H1 (cell line): ENCODE measurements around the gene PMM2. TPM values are rescaled to one million over a fixed set of nuclear protein-coding genes. Genes with fewer than 3 reads are reported as not detected.

Experiments
- CTCF ChIA-PET: fragments of 300-600 bp; sonication (Branson Sonifier 250); formaldehyde crosslinking; loops from one replicate; lab custom pipeline; 2021; ENCODE audit not compliant: partially characterized antibody; lab: Charles Lee
- POLR2A ChIA-PET: fragments of 300-600 bp; sonication (Branson Sonifier 250); formaldehyde crosslinking; loops from one replicate; lab custom pipeline; 2021; ENCODE audit warnings: inconsistent platforms; ENCODE audit not compliant: partially characterized antibody; lab: Charles Lee
- DNase-seq, 2 experiments: peaks; one replicate each; pipeline versions ENCODE4 v3.0.0 to v3.0.0-alpha.2; 2010 to 2022; ENCODE audit warnings: low spot score in 2 of 2, low read depth in 1 of 2, mixed read lengths in 1 of 2
- FAIRE-seq: peaks from 2 replicates; lab custom pipeline; 2011; peaks lifted over from hg19 to GRCh38; lab: Jason Lieb, UNC
- H2AFZ ChIP-seq: 2 replicates; pipeline ENCODE4 v1.8.1; 2012; ENCODE audit warnings: low read length, inconsistent platforms
- H2AK5ac ChIP-seq: 2 replicates; pipeline ENCODE4 v1.6.1; 2013; ENCODE audit warnings: low read depth, low read length
- H2BK120ac ChIP-seq: replicated peaks from 2 replicates; pipeline ENCODE3; 2013; ENCODE audit warnings: low read depth, low read length, inconsistent platforms
- H2BK12ac ChIP-seq: 2 replicates; pipeline ENCODE4 v1.6.1; 2013; ENCODE audit warnings: low read depth, low read length
- H2BK15ac ChIP-seq: 2 replicates; pipeline ENCODE4 v1.6.1; 2013; ENCODE audit warnings: low read length
- H2BK20ac ChIP-seq: 2 replicates; pipeline ENCODE4 v1.6.1; 2013; ENCODE audit warnings: low read length
- H2BK5ac ChIP-seq: 2 replicates; pipeline ENCODE4 v1.6.1; 2013; ENCODE audit warnings: low read depth, low read length
- H3K14ac ChIP-seq: 2 replicates; pipeline ENCODE4 v1.6.1; 2013; ENCODE audit warnings: inconsistent platforms; ENCODE audit not compliant: insufficient read length
- H3K18ac ChIP-seq: 2 replicates; pipeline ENCODE4 v1.6.1; 2013; ENCODE audit warnings: low read length; ENCODE audit errors: extremely low read depth
- H3K23ac ChIP-seq: 2 replicates; pipeline ENCODE4 v1.6.1; 2013; ENCODE audit warnings: inconsistent platforms; ENCODE audit not compliant: insufficient read length
- H3K23me2 ChIP-seq: 2 replicates; pipeline ENCODE4 v1.6.1; 2013; ENCODE audit warnings: low read depth, low read length
- H3K27ac ChIP-seq: 2 replicates; pipeline ENCODE4 v1.6.1; 2011; ENCODE audit warnings: low read depth, low read length, inconsistent platforms
- H3K27me3 ChIP-seq, 4 experiments: replicated peaks in 1 of 4; 1 replicate in 1 of 4; 2 replicates in 3 of 4; pipeline versions ENCODE4 v1.6.1 to v1.8.1; 2011 to 2013; ENCODE audit warnings: low read length in 3 of 4, mild to moderate bottlenecking in 3 of 4, inconsistent platforms in 2 of 4, mixed read lengths in 2 of 4, moderate library complexity in 1 of 4; ENCODE audit not compliant: control insufficient read depth in 3 of 4, insufficient read depth in 3 of 4; ENCODE audit errors: extremely low read depth in 1 of 4
- H3K36me3 ChIP-seq, 4 experiments: 2 replicates each; pipeline versions ENCODE4 v1.6.1 to v1.8.1; 2011 to 2013; ENCODE audit warnings: mild to moderate bottlenecking in 4 of 4, low read length in 3 of 4, moderate library complexity in 2 of 4, control low read depth in 1 of 4, inconsistent platforms in 1 of 4; ENCODE audit not compliant: insufficient read depth in 4 of 4, control insufficient read depth in 2 of 4
- H3K4ac ChIP-seq: replicated peaks from 2 replicates; pipeline ENCODE3; 2013; ENCODE audit warnings: low read length, low read depth, mixed read lengths, inconsistent platforms; ENCODE audit not compliant: insufficient read length
- H3K4me1 ChIP-seq, 4 experiments: replicated peaks in 1 of 4; 1 replicate in 1 of 4; 2 replicates in 3 of 4; pipeline versions ENCODE4 v1.6.1 to v1.8.1; 2011 to 2013; ENCODE audit warnings: low read length in 3 of 4, inconsistent platforms in 2 of 4, mixed read lengths in 1 of 4; ENCODE audit not compliant: insufficient read depth in 4 of 4, control insufficient read depth in 3 of 4
- H3K4me2 ChIP-seq, 2 experiments: 2 replicates each; pipeline versions ENCODE4 v1.6.1 to v1.8.1; 2011 to 2013; ENCODE audit warnings: low read depth in 2 of 2, low read length in 2 of 2, control low read depth in 1 of 2, inconsistent platforms in 1 of 2, mild to moderate bottlenecking in 1 of 2; ENCODE audit not compliant: insufficient read depth in 1 of 2
- H3K4me3 ChIP-seq, 4 experiments: fragments of 200-600, 300-600 bp in 1 of 4; sonication (generic), shearing (Covaris generic), sonication (Bioruptor Twin) in 1 of 4; 2 replicates each; pipeline versions ENCODE4 v1.5.1 to v1.8.1; 2011 to 2016; ENCODE audit warnings: low read length in 4 of 4, low read depth in 3 of 4, control low read depth in 2 of 4, inconsistent platforms in 2 of 4, mild to moderate bottlenecking in 2 of 4, mixed read lengths in 1 of 4, moderate library complexity in 1 of 4; ENCODE audit not compliant: insufficient read depth in 2 of 4; ENCODE audit errors: extremely low read depth in 1 of 4
- H3K56ac ChIP-seq: replicated peaks from 2 replicates; pipeline ENCODE3; 2013; ENCODE audit warnings: low read depth, mild to moderate bottlenecking, mixed read lengths, low read length, inconsistent platforms; ENCODE audit not compliant: insufficient read length
- H3K79me1 ChIP-seq: 2 replicates; pipeline ENCODE4 v1.6.1; 2013; ENCODE audit warnings: low read depth, low read length, control low read depth
- H3K79me2 ChIP-seq, 2 experiments: 2 replicates each; pipeline versions ENCODE4 v1.6.1 to v1.8.1; 2012 to 2013; ENCODE audit warnings: low read length in 2 of 2, mild to moderate bottlenecking in 2 of 2, inconsistent platforms in 1 of 2; ENCODE audit not compliant: insufficient read depth in 2 of 2, control insufficient read depth in 1 of 2
- H3K9ac ChIP-seq, 4 experiments: replicated peaks in 1 of 4; 1 replicate in 1 of 4; 2 replicates in 3 of 4; pipeline versions ENCODE4 v1.6.1 to v1.8.1; 2011 to 2013; ENCODE audit warnings: low read depth in 3 of 4, low read length in 3 of 4, control low read depth in 2 of 4, mild to moderate bottlenecking in 2 of 4, moderate library complexity in 2 of 4, inconsistent platforms in 1 of 4; ENCODE audit errors: extremely low read depth in 1 of 4
- H3K9me3 ChIP-seq, 2 experiments: 2 replicates each; pipeline versions ENCODE4 v1.6.1 to v1.8.1; 2012 to 2013; ENCODE audit warnings: mild to moderate bottlenecking in 2 of 2, moderate library complexity in 2 of 2, control low read depth in 1 of 2, inconsistent platforms in 1 of 2, low read depth in 1 of 2, low read length in 1 of 2, mixed read lengths in 1 of 2; ENCODE audit not compliant: insufficient read depth in 2 of 2
- H4K20me1 ChIP-seq, 2 experiments: replicated peaks in 1 of 2; 2 replicates each; pipeline versions ENCODE3 to v1.8.1; 2011 to 2013; ENCODE audit warnings: inconsistent platforms in 2 of 2, low read length in 2 of 2, mild to moderate bottlenecking in 1 of 2; ENCODE audit not compliant: insufficient read depth in 2 of 2, control insufficient read depth in 1 of 2
- H4K5ac ChIP-seq: 2 replicates; pipeline ENCODE4 v1.6.1; 2013; ENCODE audit warnings: low read length, low read depth, mixed read lengths, inconsistent platforms; ENCODE audit not compliant: insufficient read length
- H4K8ac ChIP-seq: 2 replicates; pipeline ENCODE4 v1.8.0; 2013; ENCODE audit warnings: mild to moderate bottlenecking, moderate library complexity, low read length, inconsistent platforms; ENCODE audit not compliant: insufficient read depth; ENCODE audit errors: extremely low read depth
- H4K91ac ChIP-seq: replicated peaks from 2 replicates; pipeline ENCODE3; 2013; ENCODE audit warnings: low read length, mixed read lengths, inconsistent platforms; ENCODE audit not compliant: insufficient read length
- BRCA1 ChIP-seq: IDR thresholded peaks from 2 replicates; pipeline ENCODE4 v1.6.1; 2012; ENCODE audit warnings: low read depth, low read length, improper control_type of control experiment
- CBX8 ChIP-seq: fragments of 300-800, 300-1000 bp; sonication (generic); IDR thresholded peaks from 2 replicates; pipeline ENCODE4 v1.7.1; 2016; ENCODE audit warnings: low read depth, low read length, borderline replicate concordance
- EP300 ChIP-seq, 2 experiments: IDR thresholded peaks; 1 replicate in 1 of 2; 2 replicates in 1 of 2; pipeline ENCODE4 v1.6.1; 2011 to 2012; ENCODE audit warnings: low read depth in 2 of 2, low read length in 2 of 2, mild to moderate bottlenecking in 2 of 2, borderline replicate concordance in 1 of 2, inconsistent platforms in 1 of 2, moderate library complexity in 1 of 2
- FOSL1 ChIP-seq: IDR thresholded peaks from 2 replicates; pipeline ENCODE4 v1.6.1; 2011; ENCODE audit warnings: mild to moderate bottlenecking, low read depth, low read length, moderate library complexity; ENCODE audit not compliant: insufficient read depth
- KDM5A ChIP-seq: fragments of 200-600 bp; IDR thresholded peaks from 2 replicates; pipeline ENCODE4 v1.7.1; 2012; ENCODE audit warnings: mild to moderate bottlenecking, low read length, inconsistent platforms, mixed read lengths
- NANOG ChIP-seq: IDR thresholded peaks from 2 replicates; pipeline ENCODE4 v1.6.1; 2011; ENCODE audit warnings: low read length, low read depth, mild to moderate bottlenecking, inconsistent platforms; ENCODE audit not compliant: insufficient read depth, poor library complexity, severe bottlenecking
- SAP30 ChIP-seq: fragments of 300-600 bp; sonication (generic); IDR thresholded peaks from 2 replicates; pipeline ENCODE4 v1.7.1; 2012; ENCODE audit warnings: low read length, moderate library complexity, mild to moderate bottlenecking, inconsistent platforms; ENCODE audit not compliant: insufficient read depth, insufficient replicate concordance
- SUZ12 ChIP-seq: fragments of 200-600 bp; sonication (generic); IDR thresholded peaks from 2 replicates; pipeline ENCODE4 v1.6.1; 2012; ENCODE audit warnings: mild to moderate bottlenecking, inconsistent platforms, low read length, moderate library complexity, mixed read lengths
- USF2 ChIP-seq: IDR thresholded peaks from 2 replicates; pipeline ENCODE4 v1.6.1; 2011; ENCODE audit warnings: low read length, improper control_type of control experiment
- YY1 ChIP-seq: IDR thresholded peaks from 2 replicates; pipeline ENCODE4 v1.6.1; 2011; ENCODE audit warnings: low read depth, mild to moderate bottlenecking, low read length
- ZNF274 ChIP-seq: IDR thresholded peaks from 2 replicates; pipeline ENCODE4 v1.7.0; 2012; ENCODE audit warnings: low read length, borderline replicate concordance; ENCODE audit errors: extremely low read depth
- WGBS, 2 experiments: shearing (Covaris generic) in 1 of 2; methylation state at CpG; one replicate each; pipeline versions ENCODE4 v1.1.6 to v1.1.7; 2013 to 2015; ENCODE audit warnings: low lambda C conversion rate in 2 of 2, mixed read lengths in 2 of 2, inconsistent platforms in 1 of 2, low coverage in 1 of 2, missing lambda C conversion rate in 1 of 2; ENCODE audit not compliant: insufficient replicate concordance in 2 of 2, insufficient coverage in 1 of 2, insufficient read length in 1 of 2; ENCODE audit errors: extremely low coverage in 1 of 2, missing lambda C conversion rate in 1 of 2; 5-methylcytosine and 5-hydroxymethylcytosine counted together
- polyA plus RNA-seq, 7 experiments: library from polyadenylated mRNA; depleted of rRNA in 3 of 7; stranded (reverse) in 5 of 7; unstranded in 2 of 7; fragments of >200 nt in 5 of 7; fragments of 200-250 nt in 2 of 7; gene quantifications; 1 replicate in 5 of 7; 2 replicates in 1 of 7; 4 replicates in 1 of 7; pipeline versions ENCODE4 v1.2.1 to v1.2.3, GENCODE V29; 2011 to 2013; ENCODE audit warnings: missing spikeins in 2 of 7, mixed read lengths in 2 of 7
- total RNA-seq: library from RNA; stranded (reverse); fragmentation: NEBNext Ultra II Directional; extraction: Animal tissue kit (Norgen Biotek cat#: 25700); gene quantifications from 2 replicates; pipeline ENCODE4 v1.2.1, GENCODE V29; 2021

The PMM2 gene
- total and polyA plus RNA-seq, 2 of the 8 experiments (the other 6 are each of a cell fraction or from before 2014, with no cell fraction given), result 26.2 to 49.4 TPM

- Histone ChIP-seq H4K8ac (no peak overlapping the region), H3K27ac (no peak overlapping the region), H3K4me1 (no peaks in the 10 kb centered on the region), H4K20me1 (peaks cover 0 to 5% of the 10 kb centered on the region in 2 experiments), H3K36me3 (peaks cover 26 to 79% (median 57%) of the 10 kb centered on the region in 4 experiments), H3K23ac (no peak overlapping the region), H2BK120ac (no peak overlapping the region), H2BK12ac (no peak overlapping the region), H3K23me2 (no peaks in the 10 kb centered on the region), H3K9ac (no peak overlapping the region), H2BK15ac (no peak overlapping the region), H2AFZ (no peak overlapping the region), H3K4me2 (no peak overlapping the region), H3K79me2 (no peaks in the 10 kb centered on the region), H2BK20ac (no peak overlapping the region), H3K4me3 (no peak overlapping the region), H3K56ac (no peak overlapping the region), H3K18ac (no peak overlapping the region), H3K4ac (no peak overlapping the region), H4K5ac (no peak overlapping the region), H2BK5ac (no peak overlapping the region), H3K9me3 (no peaks in the 10 kb centered on the region), H3K27me3 (no peaks in the 10 kb centered on the region), H2AK5ac (no peak overlapping the region), H3K14ac (no peak overlapping the region), H3K79me1 (no peaks in the 10 kb centered on the region), H4K91ac (no peak overlapping the region)
- 91% methylated on average over 14 of the region's 14 CpGs; no CpG with 5 or more reads in 1 of the 2 experiments for WGBS, 2 experiments
- POLR2A ChIA-PET, result no interaction called here
- no peak for FAIRE-seq
- DNase-seq, result no peak
- CTCF ChIA-PET, result interaction anchor here (1.0 kb wide), 1 partner anchor 165 kb away, joined by 3 read pairs; no protein-coding TSS in a partner anchor
- TF ChIP-seq ZNF274 (no peak), CBX8 (no peak), SUZ12 (no peak), FOSL1 (no peak), EP300 (IDR thresholded peaks at IDR 0.05; ENCODE audit: borderline replicate concordance in 1 of 2, low read depth in 2 of 2, low read length in 2 of 2) (no peak), NANOG (no peak), USF2 (no peak), YY1 (no peak), BRCA1 (no peak), SAP30 (no peak), KDM5A (no peak)
Measured at GRCh38 chr16:8814095-8814806, 16.6 kb downstream of the PMM2 start.
